SU-DHL-6 (cell line): ENCODE data around the gene ADAM12.

Source experiments
- EZH2phosphoT487 ChIP-seq: fragments of 200-600 bp; sonication (generic), shearing (Covaris generic); conservative IDR thresholded peaks from 2 replicates; pipeline ENCODE4 v1.6.1; 2018; ENCODE audit warnings: mild to moderate bottlenecking, antibody characterized with exemption, low read length, moderate library complexity, mixed read lengths
- TF ChIP-seq, protein P1 (sequence below): fragments of 200-600 bp; sonication (generic); IDR thresholded peaks from one replicate; pipeline ENCODE4 v1.5.1; 2017; ENCODE audit warnings: antibody characterized with exemption, mild to moderate bottlenecking, low read length, moderate library complexity; ENCODE audit not compliant: insufficient read depth, poor library complexity, severe bottlenecking

- TF ChIP-seq, protein P1, sequence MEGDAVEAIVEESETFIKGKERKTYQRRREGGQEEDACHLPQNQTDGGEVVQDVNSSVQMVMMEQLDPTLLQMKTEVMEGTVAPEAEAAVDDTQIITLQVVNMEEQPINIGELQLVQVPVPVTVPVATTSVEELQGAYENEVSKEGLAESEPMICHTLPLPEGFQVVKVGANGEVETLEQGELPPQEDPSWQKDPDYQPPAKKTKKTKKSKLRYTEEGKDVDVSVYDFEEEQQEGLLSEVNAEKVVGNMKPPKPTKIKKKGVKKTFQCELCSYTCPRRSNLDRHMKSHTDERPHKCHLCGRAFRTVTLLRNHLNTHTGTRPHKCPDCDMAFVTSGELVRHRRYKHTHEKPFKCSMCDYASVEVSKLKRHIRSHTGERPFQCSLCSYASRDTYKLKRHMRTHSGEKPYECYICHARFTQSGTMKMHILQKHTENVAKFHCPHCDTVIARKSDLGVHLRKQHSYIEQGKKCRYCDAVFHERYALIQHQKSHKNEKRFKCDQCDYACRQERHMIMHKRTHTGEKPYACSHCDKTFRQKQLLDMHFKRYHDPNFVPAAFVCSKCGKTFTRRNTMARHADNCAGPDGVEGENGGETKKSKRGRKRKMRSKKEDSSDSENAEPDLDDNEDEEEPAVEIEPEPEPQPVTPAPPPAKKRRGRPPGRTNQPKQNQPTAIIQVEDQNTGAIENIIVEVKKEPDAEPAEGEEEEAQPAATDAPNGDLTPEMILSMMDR, result no peak
- no peak for TF ChIP-seq EZH2phosphoT487
These were observed 264.2 kb downstream of the ADAM12 start for GRCh38 chr10:126124046-126124445.
